Psoas muscle (tissue), 8 donors: ENCODE measurements around the gene DDIT4L. TPM values are rescaled to one million over a fixed set of nuclear protein-coding genes. Genes with fewer than 3 reads are reported as not detected.

Source experiments
- ATAC-seq, 4 donors: fragments of 200-7000 bp; cut with Tn5 transposase; one replicate each; pipeline ENCODE4 v1.9.1; 2020; ENCODE audit warnings: moderate library complexity in 3 of 4, mild to moderate bottlenecking in 2 of 4
- DNase-seq, 2 donors: peaks; one replicate each; pipeline ENCODE4 v3.0.0-alpha.2; 2020
- H3K27ac ChIP-seq: fragments of 200-600 bp; one replicate; pipeline ENCODE4 v1.8.0; 2022
- H3K27me3 ChIP-seq, 3 donors: fragments of 200-600 bp in 1 of 3; one replicate each; pipeline versions ENCODE4 v1.6.1 to v1.8.0; 2013 to 2022; ENCODE audit warnings: low read length in 2 of 3, mild to moderate bottlenecking in 2 of 3, moderate library complexity in 1 of 3; ENCODE audit not compliant: insufficient read depth in 3 of 3
- H3K36me3 ChIP-seq, 2 donors: fragments of 200-600 bp in 1 of 2; one replicate each; pipeline versions ENCODE4 v1.6.1 to v1.8.0; 2013 to 2022; ENCODE audit warnings: low read depth in 1 of 2, mild to moderate bottlenecking in 1 of 2, moderate library complexity in 1 of 2; ENCODE audit not compliant: insufficient read depth in 1 of 2
- H3K4me1 ChIP-seq: fragments of 200-600 bp; one replicate; pipeline ENCODE4 v1.8.0; 2022
- H3K4me3 ChIP-seq: fragments of 200-600 bp; one replicate; pipeline ENCODE4 v1.8.0; 2022; ENCODE audit warnings: mild to moderate bottlenecking
- H3K9me3 ChIP-seq: fragments of 200-600 bp; one replicate; pipeline ENCODE4 v1.8.0; 2022
- CTCF ChIP-seq: fragments of 200-600 bp; IDR thresholded peaks from one replicate; pipeline ENCODE4 v1.8.0; 2022; ENCODE audit warnings: antibody characterized with exemption
- WGBS, 3 donors: extraction: QIAGEN DNeasy Blood & Tissue Kit; methylation state at CpG; one replicate each; pipeline versions ENCODE4 v1.1.6 to v1.1.7; 2013; 5-methylcytosine and 5-hydroxymethylcytosine counted together
- intact Hi-C, 2 donors: fragments of 100-400 bp; cut with DNase I; formaldehyde crosslinking; loops; one replicate each; pipeline versions ENCODE4 v1.11.0 to v1.14.2; 2022
- polyA plus RNA-seq, 3 donors: library from polyadenylated mRNA; stranded (reverse); fragments of 200-250 nt; gene quantifications; one replicate each; pipeline ENCODE4 v1.2.3, GENCODE V29; 2013
- total RNA-seq, 4 donors: library from RNA; stranded (reverse); fragmentation: NEBNext Ultra II Directional in 2 of 4; extraction: Animal tissue kit (Norgen Biotek cat#: 25700) in 2 of 4; gene quantifications; one replicate each; pipeline versions ENCODE4 v1.2.1 to v1.2.4, GENCODE V29; 2021 to 2023
- donor health status: healthy with polysubstance abuse.
- donor health status: DM: no; HTN: no; CAD: no; lungs with moderate emphysema.
- donor health status: Bipolar disorder and iron deficiency.
- donor health status: healthy.
- donor health status: DM: yes; HTN: yes; CAD: no.
- donor health status: DM: no; HTN: no; CAD: no.
- donor health status: DM: no; HTN: no; CAD: no.
- donor health status: DM: yes; HTN: yes; CAD: no.

DDIT4L gene
- total and polyA plus RNA-seq, 7 donors: 84.2 to 403 (median 160) TPM

GRCh38 chr4:100169491-100170485, 20.5 kb downstream of the DDIT4L start:
- H3K27me3 ChIP-seq: no peaks in the 10 kb centered on the region
- intact Hi-C loops: no loop called here
- DNase-seq: no peak
- no peak overlapping the region for H3K4me3 ChIP-seq
- peaks cover 24% of the 10 kb centered on the region for H3K4me1 ChIP-seq
- no peak overlapping the region for H3K27ac ChIP-seq
- no peaks in the 10 kb centered on the region for H3K36me3 ChIP-seq
- H3K9me3 ChIP-seq: no peaks in the 10 kb centered on the region
- 60 to 72% (median 64%) methylated on average over 4 of the region's 4 CpGs for whole genome bisulfite sequencing, 3 donors
- ATAC-seq: no peak
- TF ChIP-seq CTCF: no peak

GRCh38 chr4:100168521-100168920, 21.7 kb downstream of the DDIT4L start:
- no peak overlapping the region for H3K4me3 ChIP-seq
- no peaks in the 10 kb centered on the region for H3K27me3 ChIP-seq
- no peaks in the 10 kb centered on the region for H3K9me3 ChIP-seq
- intact Hi-C loops: no loop called here
- no peak for TF ChIP-seq CTCF
- no peak for DNase-seq
- 30 to 46% (median 33%) methylated on average over 5 of the region's 5 CpGs for WGBS, 3 donors
- H3K36me3 ChIP-seq: no peaks in the 10 kb centered on the region
- peaks cover 30% of the 10 kb centered on the region for H3K4me1 ChIP-seq
- H3K27ac ChIP-seq: no peak overlapping the region
- ATAC-seq: no peak

- Histone ChIP-seq H3K36me3 (no peaks in the 10 kb centered on the region), H3K4me1 (peaks cover 30% of the 10 kb centered on the region), H3K9me3 (peaks cover 6% of the 10 kb centered on the region), H3K27ac (peak overlapping the region; percentile 79), H3K27me3 (no peaks in the 10 kb centered on the region), H3K4me3 (no peak overlapping the region)
- 61 to 74% (median 63%) methylated on average over 8 of the region's 8 CpGs for WGBS, 3 donors
- intact Hi-C loops: no loop called here
- ATAC-seq (peak; percentile 50 to 84 (median 76)), DNase-seq (no peak)
- TF ChIP-seq CTCF: no peak
Observed at GRCh38 chr4:100166297-100167039, 23.8 kb downstream of the DDIT4L start.

- WGBS, 3 donors: 23 to 37% (median 28%) methylated on average over 1 of the region's 1 CpG
- Histone ChIP-seq H3K9me3 (peaks cover 8% of the 10 kb centered on the region), H3K4me3 (no peak overlapping the region), H3K27me3 (no peaks in the 10 kb centered on the region), H3K36me3 (no peaks in the 10 kb centered on the region), H3K27ac (peak overlapping the region; percentile 79), H3K4me1 (peaks cover 30% of the 10 kb centered on the region)
- ATAC-seq (peak; percentile 32 to 63 (median 50)), DNase-seq (no peak)
- intact Hi-C loops: no loop called here
- TF ChIP-seq CTCF: no peak
Observed at GRCh38 chr4:100165809-100166208, 24.5 kb downstream of the DDIT4L start.
